GM12873 (cell line): ENCODE measurements around the gene SEMA3A.

Experiments
- CTCF ChIP-seq: IDR thresholded peaks from 2 replicates; pipeline ENCODE4 v1.5.1; 2012; ENCODE audit warnings: low read depth, mild to moderate bottlenecking, moderate library complexity, low read length, control low read depth; ENCODE audit not compliant: insufficient read depth; ENCODE audit errors: missing control alignments

Gene SEMA3A

GRCh38 chr7:84207615-84208014, 13.0 kb upstream of the SEMA3A start:
- no peak for TF ChIP-seq CTCF

GRCh38 chr7:84207025-84207424, 12.4 kb upstream of the SEMA3A start:
- TF ChIP-seq CTCF: no peak

GRCh38 chr7:84204655-84205054, 10.1 kb upstream of the SEMA3A start:
- no peak for TF ChIP-seq CTCF

GRCh38 chr7:84202855-84203254, 8.3 kb upstream of the SEMA3A start:
- TF ChIP-seq CTCF: no peak

- TF ChIP-seq CTCF: no peak
Observed at GRCh38 chr7:84200859-84201258, 6.3 kb upstream of the SEMA3A start.

GRCh38 chr7:84199216-84199615, 4.6 kb upstream of the SEMA3A start:
- TF ChIP-seq CTCF: no peak

- no peak for TF ChIP-seq CTCF
Observed at GRCh38 chr7:84196084-84196503, 1.5 kb upstream of the SEMA3A start.
